ENCODE measurements around the gene FGL2.
"Not testable (repeated sequence)": the region's sequence is repeated elsewhere in the genome, so short reads cannot be mapped to it uniquely, and the experiment has no call there.

Gene FGL2
- total RNA-seq, result 3.6 to 9.6 reads per million in 2 donors

DNA sequence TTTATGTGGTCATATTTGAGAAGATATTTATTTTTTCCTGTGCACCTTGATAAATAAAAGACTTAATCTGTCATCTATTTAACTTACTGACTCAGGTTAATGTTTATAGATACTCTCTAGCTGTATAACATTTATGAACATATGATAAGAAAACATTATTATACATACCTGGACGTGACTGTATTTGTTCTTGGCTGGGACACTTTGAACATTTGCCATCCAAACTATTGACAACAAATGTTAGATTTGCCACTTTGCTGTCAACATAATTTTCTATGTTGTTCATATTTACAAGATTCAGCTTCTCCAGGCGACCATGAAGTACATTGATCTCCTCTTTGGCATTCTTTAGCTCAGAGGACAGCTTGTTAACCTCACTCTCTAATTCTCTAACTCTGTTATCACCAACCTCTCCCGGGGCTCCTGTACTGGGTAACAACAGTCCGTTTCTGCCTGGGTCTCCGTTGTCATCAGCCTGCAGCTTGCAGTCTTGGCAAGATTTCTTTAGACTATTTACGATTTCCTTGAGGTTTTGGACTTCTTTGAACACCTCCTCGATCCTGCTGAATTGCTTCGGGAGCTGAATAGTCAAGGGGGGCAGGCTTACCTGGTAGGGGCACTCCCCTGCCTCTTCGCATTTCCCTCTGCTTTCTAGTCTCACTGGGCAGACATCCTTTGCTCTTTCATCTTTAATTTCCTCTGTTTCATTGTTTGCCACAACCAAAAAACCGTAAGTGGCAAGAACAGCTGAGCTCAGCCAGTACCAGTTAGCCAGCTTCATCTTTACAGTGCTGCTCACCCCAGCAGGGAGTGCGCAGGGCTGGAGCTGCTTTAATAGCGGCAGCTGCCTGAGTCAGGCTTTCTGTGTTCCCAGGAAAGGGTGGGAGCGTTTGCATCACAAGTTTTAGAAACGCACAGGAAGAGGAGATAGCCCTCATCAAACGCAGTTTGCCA lies at the start of gene FGL2:
Gene FGL2 (minus strand): TSS at position 807 of the 954 bp plus-strand sequence. CDS start 26 bp downstream, at position 781.
- peak; percentile 18 for DNase-seq

DNA sequence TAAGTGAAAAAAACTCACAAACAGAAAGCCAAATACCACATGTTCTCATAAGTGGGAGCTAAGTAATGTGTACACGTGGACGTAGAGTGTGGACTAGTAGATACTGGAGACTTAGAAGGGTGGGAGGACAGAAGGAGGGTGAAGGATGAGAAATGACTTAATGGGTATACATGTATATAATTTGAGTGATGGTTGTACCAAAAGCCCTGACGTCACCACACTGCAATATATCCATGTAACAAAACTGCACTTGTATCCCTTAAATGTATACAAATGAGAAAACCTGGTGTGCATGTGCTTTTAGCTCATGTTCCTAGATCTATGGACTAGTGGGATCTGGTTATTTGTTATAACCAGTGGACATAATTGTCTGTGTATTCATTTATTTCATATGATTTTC lies 48.5 kb upstream of the FGL2 start:
- DNase-seq, result no peak

GRCh38 chr7:77247206-77247850 lies 47.7 kb upstream of the FGL2 start:
- peak; percentile 85 for DNase-seq

- DNase-seq, result no peak
These were observed 46.5 kb upstream of the FGL2 start for GRCh38 chr7:77246026-77246640.

- DNase-seq, result no peak
These were observed 45.6 kb upstream of the FGL2 start for GRCh38 chr7:77245015-77245755.

- DNase-seq, result no peak
These were observed 44.8 kb upstream of the FGL2 start for GRCh38 chr7:77244222-77244934.

GRCh38 chr7:77242554-77242953 lies 42.9 kb upstream of the FGL2 start:
- no peak for DNase-seq

- DNase-seq, result no peak
These were observed 42.4 kb upstream of the FGL2 start for GRCh38 chr7:77242068-77242467.

- DNase-seq, result no peak
These were observed 39.9 kb upstream of the FGL2 start for GRCh38 chr7:77239471-77239870.

- DNase-seq, result no peak
These were observed 39.1 kb upstream of the FGL2 start for GRCh38 chr7:77238703-77239136.

- no peak for DNase-seq
These were observed 35.7 kb upstream of the FGL2 start for GRCh38 chr7:77235276-77235675.

- no peak for DNase-seq
These were observed 32.8 kb upstream of the FGL2 start for GRCh38 chr7:77232467-77232866.

- not testable (repeated sequence) for DNase-seq
These were observed 29.2 kb upstream of the FGL2 start for GRCh38 chr7:77228795-77229194.

DNA sequence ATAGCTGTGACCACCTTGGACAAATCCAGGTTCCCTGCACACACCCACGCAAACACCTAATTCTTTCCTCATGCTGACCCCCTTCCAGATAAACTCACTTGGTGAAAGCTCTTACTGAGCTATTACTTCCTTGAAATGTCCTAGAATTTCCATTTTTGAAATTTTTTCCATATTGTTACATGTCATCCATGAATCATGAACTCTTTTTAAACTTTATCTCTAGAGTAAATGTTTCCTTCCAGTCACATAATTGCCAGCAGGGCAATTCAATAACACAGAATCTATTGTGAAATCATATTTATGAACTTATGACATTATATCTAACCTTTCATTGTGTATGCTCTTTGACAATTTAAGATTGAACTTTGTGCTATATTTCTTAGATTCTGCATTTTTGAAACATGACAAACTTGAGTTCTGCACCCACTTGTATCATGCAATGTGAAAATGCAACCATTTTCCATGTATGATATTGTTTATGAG lies 26.8 kb upstream of the FGL2 start:
- DNase-seq, result no peak

DNA sequence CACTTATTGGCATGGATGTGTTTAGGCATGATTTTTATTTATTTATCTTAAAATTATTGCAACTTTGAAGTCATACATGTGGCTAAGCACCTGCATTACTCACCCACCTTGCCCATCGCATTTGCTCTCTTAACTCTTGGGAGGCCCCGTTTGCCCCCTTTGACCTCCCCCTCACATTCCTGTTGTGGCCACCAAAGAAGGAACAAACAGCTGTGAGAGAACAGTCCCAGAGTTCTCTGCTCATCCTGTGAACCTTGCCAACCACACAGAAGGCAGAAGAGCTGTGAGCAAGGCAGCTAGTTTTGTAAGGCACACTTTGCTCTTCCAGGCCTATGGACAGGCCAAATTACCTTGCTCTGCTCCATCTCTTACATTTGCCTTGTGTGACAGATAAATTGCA lies 23.6 kb upstream of the FGL2 start:
- DNase-seq, result no peak

GRCh38 chr7:77222819-77223218 lies 23.2 kb upstream of the FGL2 start:
- no peak for DNase-seq

DNA sequence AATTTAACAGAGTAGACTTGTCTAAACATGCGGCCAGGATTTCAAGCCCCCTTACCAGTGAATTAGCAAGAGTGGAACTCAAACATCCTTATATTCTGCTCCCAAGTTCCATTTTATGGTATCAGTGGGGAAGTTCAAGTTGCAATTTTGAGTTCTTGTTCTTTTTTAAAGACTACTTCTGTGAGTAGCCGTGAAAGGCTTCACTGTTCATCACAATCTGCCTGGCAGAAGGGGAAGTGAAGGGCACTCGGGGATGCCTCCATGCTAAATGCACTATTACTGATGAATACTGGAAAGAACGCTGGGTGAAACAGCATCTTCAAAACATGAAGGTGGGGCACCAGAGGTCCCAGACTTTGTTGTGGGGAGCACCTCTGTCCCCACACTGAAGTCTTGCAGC lies 22.4 kb upstream of the FGL2 start:
- no peak for DNase-seq

- DNase-seq, result not testable (repeated sequence)
These were observed 20.2 kb upstream of the FGL2 start for GRCh38 chr7:77219701-77220331.

DNA sequence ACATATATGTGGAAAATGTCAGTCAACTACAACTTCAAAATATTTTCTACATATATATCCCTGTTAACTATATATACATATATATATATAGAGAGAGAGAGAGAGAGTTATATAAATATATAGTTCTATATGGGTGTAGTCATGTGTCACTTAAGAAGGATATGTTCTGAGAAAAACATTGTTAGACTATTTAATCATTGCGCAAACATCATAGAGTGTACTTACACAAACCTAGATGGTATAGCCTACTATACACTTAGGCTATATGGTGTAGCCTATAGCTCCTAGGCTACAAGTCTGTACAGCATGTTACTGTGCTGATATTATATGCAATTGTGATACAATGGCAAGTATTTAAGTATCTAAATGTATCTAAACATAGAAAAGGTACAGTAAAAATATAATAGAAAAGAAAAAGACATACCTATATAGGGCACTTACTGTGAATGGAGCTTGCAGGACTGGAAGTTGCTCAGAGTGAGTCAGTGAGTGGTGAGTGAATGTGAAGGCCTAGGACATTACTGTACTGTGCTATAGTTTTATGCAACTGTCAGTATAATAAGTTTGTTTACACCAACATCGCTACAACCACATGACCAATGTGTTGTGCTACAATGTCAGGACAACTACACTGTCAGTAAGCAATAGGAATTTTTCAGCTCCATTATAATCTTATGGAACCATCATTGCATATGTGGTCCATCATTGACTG lies 18.0 kb upstream of the FGL2 start:
- DNase-seq, result no peak

GRCh38 chr7:77216181-77216845 lies 16.7 kb upstream of the FGL2 start:
- no peak for DNase-seq

All from T-helper 9 cell (primary cell).